Neural progenitor cell (in vitro differentiated cells): ENCODE measurements around the gene CXCR5. TPM values are rescaled to one million over a fixed set of nuclear protein-coding genes. Genes with fewer than 3 reads are reported as not detected.

Experiments used
- DNase-seq: peaks from one replicate; pipeline ENCODE4 v3.0.0-alpha.2; 2016; ENCODE audit warnings: low spot score
- H2AFZ ChIP-seq: fragments of 200-600 bp; sonication (generic); replicated peaks from 2 replicates; pipeline ENCODE4 v1.6.1; 2016; ENCODE audit warnings: antibody characterized with exemption
- H3F3A ChIP-seq: fragments of 200-600 bp; sonication (generic); 2 replicates; pipeline ENCODE4 v1.6.1; 2016; ENCODE audit warnings: antibody characterized with exemption, low read depth
- H3K27ac ChIP-seq: fragments of 200-600 bp; sonication (generic); 2 replicates; pipeline ENCODE4 v1.5.1; 2016; ENCODE audit warnings: mild to moderate bottlenecking
- H3K27me3 ChIP-seq: fragments of 200-600 bp; sonication (generic); 2 replicates; pipeline ENCODE4 v1.6.1; 2016; ENCODE audit warnings: mild to moderate bottlenecking, moderate library complexity
- H3K36me3 ChIP-seq: fragments of 200-600 bp; sonication (generic); 2 replicates; pipeline ENCODE4 v1.5.1; 2016
- H3K4me1 ChIP-seq: fragments of 200-600 bp; sonication (generic); 2 replicates; pipeline ENCODE4 v1.6.1; 2016; ENCODE audit warnings: mixed run types
- H3K4me2 ChIP-seq: fragments of 200-600 bp; sonication (generic); 2 replicates; pipeline ENCODE4 v1.6.1; 2016
- H3K4me3 ChIP-seq: fragments of 200-600 bp; sonication (generic); 2 replicates; pipeline ENCODE4 v1.5.1; 2016
- H3K79me2 ChIP-seq: fragments of 200-600 bp; sonication (generic); 2 replicates; pipeline ENCODE4 v1.6.1; 2016; ENCODE audit warnings: low read depth
- H3K9ac ChIP-seq: fragments of 200-600 bp; sonication (generic); 2 replicates; pipeline ENCODE4 v1.6.1; 2016
- H3K9me3 ChIP-seq: fragments of 200-600 bp; sonication (generic); 2 replicates; pipeline ENCODE4 v1.5.1; 2016; ENCODE audit warnings: low read depth
- H4K20me1 ChIP-seq: fragments of 200-600 bp; sonication (generic); 2 replicates; pipeline ENCODE4 v1.6.1; 2016; ENCODE audit warnings: low read depth
- H3K27ac Mint-ChIP-seq: 3 replicates; pipeline ENCODE4 v1.8.0; 2021; ENCODE audit warnings: mixed read lengths
- H3K27me3 Mint-ChIP-seq: 2 replicates; pipeline ENCODE4 v1.8.0; 2022; ENCODE audit warnings: low read depth, mild to moderate bottlenecking, inconsistent platforms, moderate library complexity, mixed read lengths; ENCODE audit not compliant: insufficient read depth
- H3K36me3 Mint-ChIP-seq: 3 replicates; pipeline ENCODE4 v1.8.0; 2021; ENCODE audit warnings: mixed read lengths
- H3K4me1 Mint-ChIP-seq: 3 replicates; pipeline ENCODE4 v1.8.0; 2021; ENCODE audit warnings: mixed read lengths
- H3K4me3 Mint-ChIP-seq: 3 replicates; pipeline ENCODE4 v1.8.0; 2021; ENCODE audit warnings: mild to moderate bottlenecking, moderate library complexity, mixed read lengths
- H3K9me3 Mint-ChIP-seq: 3 replicates; pipeline ENCODE4 v1.8.0; 2020; ENCODE audit warnings: mixed read lengths
- CTCF ChIP-seq: fragments of 200-600 bp; sonication (generic); IDR thresholded peaks from 2 replicates; pipeline ENCODE4 v1.5.1; 2017; ENCODE audit warnings: antibody characterized with exemption, mild to moderate bottlenecking
- EZH2 ChIP-seq: fragments of 200-600 bp; sonication (generic); IDR thresholded peaks from 2 replicates; pipeline ENCODE4 v1.6.1; 2017; ENCODE audit warnings: antibody characterized with exemption, mild to moderate bottlenecking, moderate library complexity
- EZH2phosphoT487 ChIP-seq: fragments of 200-600 bp; sonication (generic); IDR thresholded peaks from 2 replicates; pipeline ENCODE4 v1.6.1; 2017; ENCODE audit warnings: antibody characterized with exemption
- total RNA-seq: library from RNA; depleted of rRNA; stranded (reverse); fragments of >200 nt; gene quantifications from 2 replicates; pipeline ENCODE4 v1.2.3, GENCODE V29; 2015; ENCODE audit warnings: low replicate concordance

CXCR5 gene
- total RNA-seq, 1 donor from 2014 or later: not detected

- H3K4me3 Mint-ChIP-seq: peak overlapping the region; percentile 50
- H3K36me3 ChIP-seq: peaks cover 5% of the 10 kb centered on the region
Observed at GRCh38 chr11:118907051-118908042, 23.7 kb downstream of the CXCR5 start.

GRCh38 chr11:118908264-118908663 lies 24.6 kb downstream of the CXCR5 start:
- peak overlapping the region; percentile 68 for H3K4me2 ChIP-seq
- no peak for DNase-seq
- no peaks in the 10 kb centered on the region for H3K9me3 ChIP-seq
- Mint-ChIP-seq H3K36me3 (peaks cover 3% of the 10 kb centered on the region), H3K4me3 (no peak overlapping the region), H3K4me1 (peaks cover 57% of the 10 kb centered on the region), H3K27me3 (peaks cover 3% of the 10 kb centered on the region), H3K27ac (peak overlapping the region; percentile 53), H3K9me3 (no peaks in the 10 kb centered on the region)
- peaks cover 53% of the 10 kb centered on the region for H3F3A ChIP-seq
- peaks cover 5% of the 10 kb centered on the region for H3K36me3 ChIP-seq
- H4K20me1 ChIP-seq: peaks cover 50% of the 10 kb centered on the region
- TF ChIP-seq EZH2phosphoT487 (no peak), CTCF (no peak), EZH2 (no peak)
- no peak overlapping the region for H3K9ac ChIP-seq
- no peaks in the 10 kb centered on the region for H3K27me3 ChIP-seq
- H3K27ac ChIP-seq: no peak overlapping the region
- H3K4me3 ChIP-seq: no peak overlapping the region
- H2AFZ ChIP-seq: no peak overlapping the region
- H3K79me2 ChIP-seq: peaks cover 75% of the 10 kb centered on the region
- peaks cover 58% of the 10 kb centered on the region for H3K4me1 ChIP-seq

More at GRCh38 chr11:118907051-118908042, 23.7 kb downstream of the CXCR5 start:
- Histone ChIP-seq H3K9me3 (no peaks in the 10 kb centered on the region), H3K9ac (no peak overlapping the region), H3K4me3 (peak overlapping the region; percentile 9), H3K79me2 (peaks cover 66% of the 10 kb centered on the region), H3K27ac (no peak overlapping the region), H2AFZ (no peak overlapping the region), H3F3A (peaks cover 47% of the 10 kb centered on the region), H3K4me1 (peaks cover 49% of the 10 kb centered on the region), H3K4me2 (peak overlapping the region; percentile 58), H4K20me1 (peaks cover 46% of the 10 kb centered on the region), H3K27me3 (no peaks in the 10 kb centered on the region)
- peak; percentile 85 for DNase-seq
- Mint-ChIP-seq H3K9me3 (no peaks in the 10 kb centered on the region), H3K4me1 (peaks cover 48% of the 10 kb centered on the region), H3K27ac (peak overlapping the region; percentile 66), H3K27me3 (peaks cover 3% of the 10 kb centered on the region), H3K36me3 (peaks cover 3% of the 10 kb centered on the region)
- no peak for TF ChIP-seq EZH2
- peak; percentile 93 for TF ChIP-seq CTCF

- peak overlapping the region; percentile 31 for H3K27ac Mint-ChIP-seq
- Histone ChIP-seq H3K4me2 (peak overlapping the region; percentile 68), H3K4me3 (peak overlapping the region; percentile 31), H3K36me3 (peaks cover 5% of the 10 kb centered on the region), H3F3A (peaks cover 59% of the 10 kb centered on the region), H3K79me2 (peaks cover 82% of the 10 kb centered on the region), H3K4me1 (peaks cover 66% of the 10 kb centered on the region), H3K27ac (peak overlapping the region; percentile 87), H3K9ac (no peak overlapping the region), H3K27me3 (no peaks in the 10 kb centered on the region), H4K20me1 (peaks cover 58% of the 10 kb centered on the region), H2AFZ (no peak overlapping the region), H3K9me3 (no peaks in the 10 kb centered on the region)
- TF ChIP-seq EZH2phosphoT487 (no peak), EZH2 (no peak), CTCF (no peak)
- H3K27me3 Mint-ChIP-seq: peaks cover 3% of the 10 kb centered on the region
- no peaks in the 10 kb centered on the region for H3K9me3 Mint-ChIP-seq
- H3K36me3 Mint-ChIP-seq: peaks cover 3% of the 10 kb centered on the region
- DNase-seq: peak; percentile 88
- peaks cover 60% of the 10 kb centered on the region for H3K4me1 Mint-ChIP-seq
- peak overlapping the region; percentile 27 for H3K4me3 Mint-ChIP-seq
Observed at GRCh38 chr11:118908901-118909618, 25.4 kb downstream of the CXCR5 start.
